Hypothalamus (tissue), 51 donors: ENCODE results near the gene OOSP3.
A peak's percentile ranks its signal among the peaks of the same experiment; 100 is the strongest.
"Not testable (repeated sequence)": the region's sequence is repeated elsewhere in the genome, so short reads cannot be mapped to it uniquely, and the experiment has no call there.

Experiments
- DNase-seq, 51 donors: peaks; one replicate each; lab custom pipeline; 2025; lab: John Stamatoyannopoulos, UW

OOSP3 gene

GRCh38 chr11:59878575-59878974 lies at the start of gene OOSP3:
Gene OOSP3 (plus strand): TSS chr11:59878782. CDS start chr11:59878809, 27 bp downstream.
- DNase-seq = no peak

GRCh38 chr11:59829358-59829757 lies 49.2 kb upstream of the OOSP3 start:
- DNase-seq = no peak

- no peak for DNase-seq
These were observed 45.0 kb upstream of the OOSP3 start for GRCh38 chr11:59833602-59834001.

GRCh38 chr11:59839615-59840014 lies 39.0 kb upstream of the OOSP3 start:
- DNase-seq = no peak

GRCh38 chr11:59841514-59841913 lies 37.1 kb upstream of the OOSP3 start:
- DNase-seq = no peak

- DNase-seq = no peak
These were observed 36.3 kb upstream of the OOSP3 start for GRCh38 chr11:59842316-59842715.

- DNase-seq = no peak
These were observed 33.2 kb upstream of the OOSP3 start, which contains the start of gene CBLIF for GRCh38 chr11:59845399-59845798. Gene CBLIF (minus strand): TSS chr11:59845499. CDS start chr11:59845453, 46 bp downstream.

- no peak for DNase-seq
These were observed 32.0 kb upstream of the OOSP3 start for GRCh38 chr11:59846556-59846955.

- no peak for DNase-seq
These were observed 31.0 kb upstream of the OOSP3 start for GRCh38 chr11:59847626-59848025.

- not testable (repeated sequence) for DNase-seq
These were observed 30.1 kb upstream of the OOSP3 start for GRCh38 chr11:59848439-59848838.

- no peak for DNase-seq
These were observed 29.5 kb upstream of the OOSP3 start for GRCh38 chr11:59849129-59849528.

- not testable (repeated sequence) for DNase-seq
These were observed 29.0 kb upstream of the OOSP3 start for GRCh38 chr11:59849551-59849950.

GRCh38 chr11:59851416-59851815 lies 27.2 kb upstream of the OOSP3 start:
- DNase-seq = not testable (repeated sequence)

GRCh38 chr11:59854871-59855270 lies 23.7 kb upstream of the OOSP3 start:
- DNase-seq = no peak

GRCh38 chr11:59857439-59858434 lies 20.8 kb upstream of the OOSP3 start:
- DNase-seq = no peak

- no peak for DNase-seq
These were observed 18.9 kb upstream of the OOSP3 start for GRCh38 chr11:59859673-59860072.

GRCh38 chr11:59862252-59862651 lies 16.3 kb upstream of the OOSP3 start:
- DNase-seq = no peak

- DNase-seq = peak in 1 of 51 donors; percentile 4
These were observed 13.6 kb upstream of the OOSP3 start for GRCh38 chr11:59865031-59865430.

- no peak for DNase-seq
These were observed 12.2 kb upstream of the OOSP3 start, which contains the start of gene TCN1 for GRCh38 chr11:59866397-59866796. Gene TCN1 (minus strand): TSS chr11:59866487. CDS start chr11:59866470, 17 bp downstream.

- DNase-seq = no peak
These were observed 11.7 kb upstream of the OOSP3 start for GRCh38 chr11:59866836-59867235.

GRCh38 chr11:59867946-59868345 lies 10.6 kb upstream of the OOSP3 start:
- DNase-seq = no peak

GRCh38 chr11:59872076-59872475 lies 6.5 kb upstream of the OOSP3 start:
- DNase-seq = no peak
